GM21786 (cell line): Measurements from ENCODE around the gene RHOBTB1.

ENCODE experiments used
- ATAC-seq: cut with Tn5 transposase; IDR thresholded peaks from one replicate; pipeline ENCODE4 v1.9.1; 2021; ENCODE audit not compliant: unreplicated experiment

The RHOBTB1 gene

GRCh38 chr10:60942134-60942787, 1.7 kb downstream of the RHOBTB1 start:
- no peak for ATAC-seq

DNA sequence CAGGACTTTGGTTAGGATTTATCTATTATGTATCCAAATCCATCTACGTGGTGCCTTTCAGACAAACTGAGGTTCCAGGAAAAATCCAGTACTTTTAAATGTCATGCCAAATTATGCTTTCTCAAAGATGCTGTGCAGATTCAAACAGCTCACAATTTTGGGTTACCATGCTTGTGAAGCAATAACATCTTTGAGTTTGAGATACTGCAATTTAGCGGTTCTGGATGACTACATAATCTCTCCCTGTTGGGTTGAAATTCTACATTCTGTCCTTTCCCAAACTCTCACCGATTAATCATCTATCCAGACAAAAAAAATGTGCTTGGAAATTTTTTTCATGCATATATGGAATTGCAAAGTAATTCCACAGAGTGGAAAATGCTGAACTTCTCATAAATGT, 3.5 kb downstream of the RHOBTB1 start:
- no peak for ATAC-seq

- no peak for ATAC-seq
These were observed 6.0 kb downstream of the RHOBTB1 start for GRCh38 chr10:60937784-60938654.

DNA sequence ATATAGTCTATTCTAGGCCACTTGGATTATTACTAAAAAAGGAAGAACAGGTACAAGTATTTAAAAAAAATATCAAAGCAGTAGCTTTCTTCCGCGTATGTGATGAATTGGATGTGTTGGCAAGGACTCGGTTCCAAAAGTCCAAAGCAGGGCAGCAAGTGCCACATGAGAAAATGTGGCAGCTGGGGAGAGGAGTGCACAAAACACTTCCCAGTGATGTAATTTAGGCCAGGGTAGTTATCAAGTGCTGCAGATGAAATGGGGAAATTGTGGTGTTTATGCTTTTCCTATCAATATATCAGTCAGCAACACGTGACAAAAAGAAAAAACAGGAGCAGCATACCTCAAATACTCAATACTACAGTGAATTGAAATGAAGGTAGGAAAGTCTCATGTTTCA, 7.0 kb downstream of the RHOBTB1 start:
- no peak for ATAC-seq

- no peak for ATAC-seq
These were observed 9.5 kb downstream of the RHOBTB1 start for GRCh38 chr10:60934215-60935175.

- ATAC-seq: no peak
These were observed 11.2 kb downstream of the RHOBTB1 start for GRCh38 chr10:60932756-60933155.

DNA sequence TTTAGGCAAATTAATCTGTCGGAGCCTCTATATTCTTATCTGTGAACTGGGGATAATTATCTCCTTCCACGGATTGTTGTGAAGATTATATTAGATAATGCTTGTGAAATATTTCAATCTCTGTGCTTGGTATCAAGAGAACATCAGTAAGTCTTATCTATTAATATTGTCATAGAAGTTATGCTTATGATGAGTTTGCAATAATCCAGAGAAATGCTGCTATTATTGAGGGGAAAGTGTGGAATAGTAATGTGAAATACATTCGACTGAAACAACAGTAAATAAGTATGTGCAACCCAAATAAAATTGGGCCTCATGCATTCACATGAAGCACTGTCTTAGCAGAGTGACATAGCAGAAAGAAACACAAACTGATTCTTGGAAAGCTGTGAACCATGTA, 13.7 kb downstream of the RHOBTB1 start:
- no peak for ATAC-seq

GRCh38 chr10:60921633-60922032, 22.4 kb downstream of the RHOBTB1 start:
- no peak for ATAC-seq

DNA sequence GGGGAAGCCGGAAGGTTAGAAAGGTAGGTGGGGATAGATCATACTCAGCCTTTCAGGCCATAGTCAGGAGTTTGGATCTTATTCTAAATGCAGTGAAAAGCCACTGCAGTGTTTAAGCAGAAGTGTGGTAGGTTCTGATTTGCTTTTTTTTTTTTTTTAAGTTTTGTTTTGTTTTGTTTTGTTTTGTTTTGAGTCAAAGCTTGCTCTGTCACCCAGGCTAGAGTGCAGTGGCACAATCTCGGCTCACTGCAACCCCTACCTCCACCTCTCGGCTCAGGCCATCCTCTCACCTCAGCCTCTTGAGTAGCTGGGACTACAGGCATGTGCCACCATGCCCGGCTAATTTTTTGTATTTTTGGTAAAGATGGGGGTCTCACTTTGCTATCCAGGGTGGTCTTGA, 23.5 kb downstream of the RHOBTB1 start:
- no peak for ATAC-seq

- no peak for ATAC-seq
These were observed 24.4 kb downstream of the RHOBTB1 start for GRCh38 chr10:60919551-60919950.

DNA sequence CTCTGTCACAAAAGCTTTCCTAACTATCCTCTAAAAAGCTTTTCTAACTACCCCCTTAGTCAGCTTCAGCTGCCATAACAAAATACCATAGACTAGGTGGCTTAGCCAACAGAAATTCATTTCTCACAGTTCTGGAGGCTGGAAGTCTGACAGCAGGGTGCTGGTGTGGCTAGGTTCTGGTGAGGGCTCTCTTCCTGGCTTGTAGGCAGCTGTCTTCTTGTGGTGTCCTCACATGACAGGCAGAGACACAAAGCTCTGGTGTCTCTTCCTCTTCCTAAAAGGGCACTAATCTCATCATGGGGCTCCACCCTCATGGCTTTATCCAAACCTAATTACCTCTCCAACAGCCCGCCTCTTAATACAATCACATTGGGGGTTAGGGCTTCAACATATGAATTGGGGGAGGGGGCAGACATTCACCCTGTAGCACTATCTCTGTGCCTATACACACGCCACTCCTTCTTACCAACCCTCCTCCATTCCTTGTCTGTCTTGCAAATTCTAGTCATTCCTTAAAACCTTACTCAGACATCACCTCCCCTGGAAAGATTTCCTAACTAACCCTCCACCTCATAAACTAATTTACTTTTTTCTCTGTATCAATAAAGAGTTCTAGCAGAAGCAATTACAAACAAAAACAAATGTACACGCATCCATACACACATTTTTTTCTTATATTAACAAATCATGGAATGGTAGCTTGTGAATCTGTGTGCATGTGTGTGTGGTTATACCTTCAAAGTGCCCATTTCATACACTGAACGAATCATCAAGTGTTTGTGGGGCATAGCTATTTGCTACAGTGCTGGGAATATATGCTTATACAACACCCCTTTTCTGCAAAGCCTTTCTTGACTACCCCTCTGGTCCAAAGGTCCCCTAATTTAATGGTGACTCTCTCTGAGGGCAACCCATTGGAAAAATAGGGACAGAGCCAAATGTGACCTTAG, 26.4 kb downstream of the RHOBTB1 start:
- ATAC-seq: no peak

DNA sequence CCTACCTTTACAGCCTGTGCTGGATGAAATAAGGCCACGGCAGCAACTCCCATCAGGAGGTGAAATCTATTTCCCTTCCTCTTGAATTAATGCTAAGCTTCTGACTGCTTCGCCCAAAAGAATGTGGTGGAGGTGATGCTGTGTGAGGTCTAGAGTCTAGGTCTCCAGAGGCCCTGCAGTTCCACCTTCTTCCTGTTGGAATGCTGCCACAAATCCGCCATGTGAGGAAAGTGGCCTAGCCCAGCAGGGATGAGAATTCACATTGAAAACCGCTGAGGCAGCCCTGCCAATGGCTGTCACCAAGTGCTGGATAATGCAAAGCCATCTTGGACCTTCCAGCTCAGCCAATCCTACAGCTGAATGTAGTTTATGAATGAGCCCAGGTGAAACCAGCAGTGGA, 28.0 kb downstream of the RHOBTB1 start:
- no peak for ATAC-seq

DNA sequence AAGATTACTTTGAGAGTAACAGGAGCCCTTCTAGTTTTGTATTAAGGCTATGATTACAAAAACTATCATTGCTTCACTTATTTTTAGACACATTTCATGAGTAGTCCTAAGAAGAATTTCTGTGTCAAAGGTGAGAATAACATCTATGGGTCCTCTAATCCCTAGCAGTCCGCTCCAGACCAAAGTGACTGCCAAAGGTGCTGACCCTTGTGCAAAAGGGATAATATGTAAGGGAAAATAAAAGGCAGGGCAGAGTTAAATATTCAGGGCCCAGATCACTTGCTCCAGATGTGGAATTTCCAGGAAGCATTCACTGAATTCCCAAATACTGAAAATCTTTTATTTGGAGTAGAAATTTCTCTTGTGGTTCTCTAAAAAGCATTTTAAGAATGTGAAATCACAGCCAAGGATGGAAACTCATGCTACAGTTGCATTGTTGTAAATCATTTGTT, 29.3 kb downstream of the RHOBTB1 start:
- no peak for ATAC-seq

DNA sequence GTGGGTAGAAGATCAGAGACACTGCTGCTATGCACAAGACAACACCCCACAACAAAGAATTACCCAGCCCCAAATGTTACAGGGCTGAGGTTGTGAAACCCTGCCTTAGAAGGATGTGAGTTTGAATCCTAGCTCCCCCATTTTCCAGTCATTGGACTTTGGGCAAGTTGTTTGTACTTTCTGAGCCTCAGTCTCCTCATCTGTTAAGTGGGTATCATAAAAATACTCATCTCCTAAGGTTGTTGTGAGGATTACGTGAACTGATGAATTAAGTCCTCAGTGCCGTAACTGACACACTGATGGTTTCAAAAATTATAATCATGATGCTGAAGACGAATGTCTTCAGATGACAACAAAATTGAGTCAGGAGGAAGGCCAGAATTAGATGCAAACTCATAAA, 30.3 kb downstream of the RHOBTB1 start:
- ATAC-seq: no peak

- ATAC-seq: no peak
These were observed 30.9 kb downstream of the RHOBTB1 start for GRCh38 chr10:60913071-60913470.

DNA sequence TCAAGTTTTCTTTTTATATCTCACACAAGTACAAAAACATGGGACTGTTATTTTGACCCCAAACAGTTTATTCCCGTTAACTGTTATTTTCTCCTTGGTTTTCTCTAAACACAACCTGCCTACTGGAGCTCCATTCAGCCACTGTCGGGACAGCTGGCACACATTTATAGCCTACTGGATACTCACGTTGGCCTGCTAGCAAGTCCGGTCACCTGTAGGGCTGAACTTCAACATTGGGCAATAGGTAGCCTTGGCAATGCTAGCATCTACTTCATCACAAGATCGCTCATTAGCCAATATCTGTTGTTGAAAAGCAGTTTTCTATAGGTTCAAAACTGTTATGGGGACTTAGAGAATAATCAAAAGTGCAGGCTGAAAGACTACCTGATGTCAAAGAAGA, 32.3 kb downstream of the RHOBTB1 start:
- no peak for ATAC-seq

- ATAC-seq: no peak
These were observed 32.8 kb downstream of the RHOBTB1 start for GRCh38 chr10:60911216-60911615.

- no peak for ATAC-seq
These were observed 33.4 kb downstream of the RHOBTB1 start for GRCh38 chr10:60910543-60910942.

DNA sequence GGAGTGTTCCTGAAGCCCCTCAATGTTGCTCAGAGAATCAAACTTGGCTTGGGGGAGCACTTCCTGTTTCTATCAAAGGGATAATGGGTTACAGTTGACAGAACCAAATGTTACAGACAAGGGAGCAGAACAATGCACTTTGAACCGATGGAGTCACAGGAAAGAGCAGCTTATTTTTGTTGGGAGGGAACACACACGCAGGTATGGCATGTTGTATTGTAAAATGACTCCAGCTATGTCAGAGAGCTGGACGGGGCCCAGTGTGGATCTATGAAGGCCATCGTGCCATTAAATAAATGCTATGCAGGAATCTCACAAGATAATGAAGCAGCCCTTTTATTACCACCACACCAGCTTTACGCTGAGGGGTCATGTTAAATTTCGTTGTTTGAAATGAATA, 35.1 kb downstream of the RHOBTB1 start:
- ATAC-seq: no peak

GRCh38 chr10:60908031-60908430, 36.0 kb downstream of the RHOBTB1 start:
- no peak for ATAC-seq
